Smooth muscle cell (in vitro differentiated cells): ENCODE data around the gene ARHGAP11B. TPM values are rescaled to one million over a fixed set of nuclear protein-coding genes. Genes with fewer than 3 reads are reported as not detected.
"Not testable (repeated sequence)": the region's sequence is repeated elsewhere in the genome, so short reads cannot be mapped to it uniquely, and the experiment has no call there.

Experiments used
- DNase-seq: peaks from one replicate; lab custom pipeline; 2025; ENCODE audit not compliant: unreplicated experiment; lab: John Stamatoyannopoulos, UW
- H2AFZ ChIP-seq: fragments of 200-600 bp; sonication (generic); 2 replicates; pipeline ENCODE4 v1.6.0; 2016; ENCODE audit warnings: antibody characterized with exemption, low read depth, mild to moderate bottlenecking
- H3F3A ChIP-seq: fragments of 200-600 bp; sonication (generic); 2 replicates; pipeline ENCODE4 v1.6.0; 2017; ENCODE audit warnings: antibody characterized with exemption, low read depth
- H3K27ac ChIP-seq: fragments of 200-600 bp; sonication (generic); 2 replicates; pipeline ENCODE4 v1.5.1; 2016; ENCODE audit warnings: low read depth, mild to moderate bottlenecking
- H3K27me3 ChIP-seq: fragments of 200-600 bp; sonication (generic); 2 replicates; pipeline ENCODE4 v1.6.1; 2016; ENCODE audit warnings: low read depth, mild to moderate bottlenecking
- H3K36me3 ChIP-seq: fragments of 200-600 bp; sonication (generic); 2 replicates; pipeline ENCODE4 v1.5.1; 2016; ENCODE audit warnings: low read depth
- H3K4me1 ChIP-seq: fragments of 200-600 bp; sonication (generic); 2 replicates; pipeline ENCODE4 v1.5.1; 2016; ENCODE audit warnings: low read depth
- H3K4me2 ChIP-seq: fragments of 200-600 bp; sonication (generic); 2 replicates; pipeline ENCODE4 v1.6.0; 2016; ENCODE audit warnings: mild to moderate bottlenecking
- H3K4me3 ChIP-seq: fragments of 200-600 bp; sonication (generic); 2 replicates; pipeline ENCODE4 v1.5.1; 2016; ENCODE audit warnings: mild to moderate bottlenecking
- H3K79me2 ChIP-seq: fragments of 200-600 bp; sonication (generic); 2 replicates; pipeline ENCODE4 v1.6.0; 2016; ENCODE audit warnings: low read depth, mild to moderate bottlenecking
- H3K9ac ChIP-seq: fragments of 200-600 bp; sonication (generic); 2 replicates; pipeline ENCODE4 v1.6.0; 2016; ENCODE audit warnings: low read depth
- H3K9me3 ChIP-seq: fragments of 200-600 bp; sonication (generic); replicated peaks from 2 replicates; pipeline ENCODE4 v1.5.1; 2016; ENCODE audit warnings: low read depth
- H4K20me1 ChIP-seq: fragments of 200-600 bp; sonication (generic); 2 replicates; pipeline ENCODE4 v1.6.0; 2016; ENCODE audit warnings: low read depth
- WGBS: methylation state at CpG from one replicate; pipeline ENCODE4 v1.1.7; 2016; ENCODE audit warnings: low lambda C conversion rate; 5-methylcytosine and 5-hydroxymethylcytosine counted together
- polyA plus RNA-seq: library from polyadenylated mRNA; unstranded; fragments of >200 nt; fragmentation: Nextera tagmentation; extraction: Ambion mirVana; gene quantifications from 2 replicates; pipeline ENCODE4 v1.2.1, GENCODE V29; 2016
- small RNA-seq: library from RNA; depleted of rRNA; stranded (forward); fragments of <200 nt; gene quantifications from one replicate; pipeline ENCODE3, GENCODE V24; 2014
- total RNA-seq: library from RNA; depleted of rRNA; stranded (reverse); fragments of >200 nt; gene quantifications from 2 replicates; pipeline ENCODE4 v1.2.3, GENCODE V29; 2014
- TF ChIP-seq, protein P1 (sequence below): fragments of 200-600 bp; sonication (generic); IDR thresholded peaks from 2 replicates; pipeline ENCODE4 v1.5.1; 2017; ENCODE audit warnings: borderline replicate concordance, mild to moderate bottlenecking, antibody characterized with exemption; ENCODE audit not compliant: insufficient read depth, poor library complexity, severe bottlenecking

Gene ARHGAP11B

DNA sequence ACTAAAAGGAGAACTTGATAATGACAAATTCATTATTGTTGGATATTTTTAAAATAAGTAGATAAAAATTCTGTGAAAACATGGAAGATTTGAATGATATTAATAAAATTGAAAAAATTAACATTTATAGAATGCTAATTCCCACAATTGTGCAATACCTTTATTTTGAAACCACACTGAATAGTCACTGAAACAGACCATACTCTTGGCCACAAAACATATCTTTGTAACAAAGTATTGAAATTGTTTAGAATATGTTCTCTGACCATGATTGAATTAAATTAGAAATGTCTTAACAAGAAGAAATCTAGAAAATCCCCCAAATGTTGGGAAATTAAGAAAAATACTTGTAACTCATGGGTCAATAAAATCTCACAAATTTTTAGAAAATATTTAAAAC, 49.2 kb downstream of the ARHGAP11B start:
- Histone ChIP-seq H3K4me2 (no peak overlapping the region), H3K4me3 (no peak overlapping the region), H3K9me3 (no peaks in the 10 kb centered on the region), H3K79me2 (no peaks in the 10 kb centered on the region), H4K20me1 (no peaks in the 10 kb centered on the region), H3K36me3 (no peaks in the 10 kb centered on the region), H2AFZ (no peak overlapping the region), H3K27me3 (no peaks in the 10 kb centered on the region), H3F3A (no peaks in the 10 kb centered on the region), H3K9ac (no peak overlapping the region), H3K27ac (no peak overlapping the region), H3K4me1 (no peaks in the 10 kb centered on the region)
- TF ChIP-seq, protein P1, sequence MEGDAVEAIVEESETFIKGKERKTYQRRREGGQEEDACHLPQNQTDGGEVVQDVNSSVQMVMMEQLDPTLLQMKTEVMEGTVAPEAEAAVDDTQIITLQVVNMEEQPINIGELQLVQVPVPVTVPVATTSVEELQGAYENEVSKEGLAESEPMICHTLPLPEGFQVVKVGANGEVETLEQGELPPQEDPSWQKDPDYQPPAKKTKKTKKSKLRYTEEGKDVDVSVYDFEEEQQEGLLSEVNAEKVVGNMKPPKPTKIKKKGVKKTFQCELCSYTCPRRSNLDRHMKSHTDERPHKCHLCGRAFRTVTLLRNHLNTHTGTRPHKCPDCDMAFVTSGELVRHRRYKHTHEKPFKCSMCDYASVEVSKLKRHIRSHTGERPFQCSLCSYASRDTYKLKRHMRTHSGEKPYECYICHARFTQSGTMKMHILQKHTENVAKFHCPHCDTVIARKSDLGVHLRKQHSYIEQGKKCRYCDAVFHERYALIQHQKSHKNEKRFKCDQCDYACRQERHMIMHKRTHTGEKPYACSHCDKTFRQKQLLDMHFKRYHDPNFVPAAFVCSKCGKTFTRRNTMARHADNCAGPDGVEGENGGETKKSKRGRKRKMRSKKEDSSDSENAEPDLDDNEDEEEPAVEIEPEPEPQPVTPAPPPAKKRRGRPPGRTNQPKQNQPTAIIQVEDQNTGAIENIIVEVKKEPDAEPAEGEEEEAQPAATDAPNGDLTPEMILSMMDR, result no peak
- no peak for DNase-seq

DNA sequence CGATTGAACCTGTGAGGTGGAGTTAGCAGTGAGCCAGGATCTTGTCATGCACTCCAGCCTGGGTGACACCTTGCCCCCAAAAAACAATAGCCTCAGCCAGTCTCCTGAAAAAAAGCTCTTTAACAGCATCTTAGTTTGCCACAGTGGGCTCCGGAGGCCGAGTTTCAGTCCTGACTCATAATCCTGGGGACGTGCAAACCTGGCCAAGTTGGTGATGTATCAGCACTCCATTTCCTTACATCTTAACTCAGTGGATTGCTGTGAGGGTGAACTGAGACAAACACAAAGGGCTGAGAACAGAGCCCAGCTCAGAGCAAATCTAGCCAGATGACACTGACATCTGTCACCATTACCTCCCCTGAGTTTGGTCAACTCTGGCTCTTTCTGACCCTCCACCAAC, 50.0 kb downstream of the ARHGAP11B start:
- H3K4me3 ChIP-seq, H3K36me3 ChIP-seq, DNase-seq, H2AFZ ChIP-seq, H3K4me1 ChIP-seq, H3K27me3 ChIP-seq, H3K9ac ChIP-seq, H3F3A ChIP-seq, H3K79me2 ChIP-seq, H3K27ac ChIP-seq, H4K20me1 ChIP-seq, H3K9me3 ChIP-seq, H3K4me2 ChIP-seq: not testable (repeated sequence)
- 99% methylated on average over 4 of the region's 4 CpGs for WGBS

DNA sequence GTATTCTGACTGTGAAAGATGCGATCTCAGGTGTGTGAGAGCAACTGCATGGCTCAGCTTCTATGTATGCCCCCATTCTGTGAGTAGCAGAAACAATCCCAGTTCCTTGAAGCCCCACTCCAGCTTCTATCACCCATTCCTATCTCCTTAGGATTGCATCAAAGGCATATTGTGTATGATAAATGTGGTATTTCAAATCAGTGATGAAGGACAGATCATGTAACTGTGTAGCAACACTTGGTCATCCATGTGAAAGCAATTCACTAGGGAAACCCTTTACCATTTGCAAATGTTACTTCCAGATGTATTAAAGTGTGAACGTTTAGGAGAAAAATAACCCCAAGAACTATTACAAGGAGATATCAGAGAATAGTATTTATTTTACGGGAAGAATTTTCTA, 55.1 kb downstream of the ARHGAP11B start:
- H3K4me1 ChIP-seq, H3K9ac ChIP-seq, H4K20me1 ChIP-seq, H3K36me3 ChIP-seq, H3F3A ChIP-seq, DNase-seq, H3K4me2 ChIP-seq, H3K4me3 ChIP-seq, H2AFZ ChIP-seq, H3K79me2 ChIP-seq, H3K9me3 ChIP-seq, H3K27me3 ChIP-seq, H3K27ac ChIP-seq: not testable (repeated sequence)
- WGBS, result 95% methylated on average over 2 of the region's 3 CpGs

DNA sequence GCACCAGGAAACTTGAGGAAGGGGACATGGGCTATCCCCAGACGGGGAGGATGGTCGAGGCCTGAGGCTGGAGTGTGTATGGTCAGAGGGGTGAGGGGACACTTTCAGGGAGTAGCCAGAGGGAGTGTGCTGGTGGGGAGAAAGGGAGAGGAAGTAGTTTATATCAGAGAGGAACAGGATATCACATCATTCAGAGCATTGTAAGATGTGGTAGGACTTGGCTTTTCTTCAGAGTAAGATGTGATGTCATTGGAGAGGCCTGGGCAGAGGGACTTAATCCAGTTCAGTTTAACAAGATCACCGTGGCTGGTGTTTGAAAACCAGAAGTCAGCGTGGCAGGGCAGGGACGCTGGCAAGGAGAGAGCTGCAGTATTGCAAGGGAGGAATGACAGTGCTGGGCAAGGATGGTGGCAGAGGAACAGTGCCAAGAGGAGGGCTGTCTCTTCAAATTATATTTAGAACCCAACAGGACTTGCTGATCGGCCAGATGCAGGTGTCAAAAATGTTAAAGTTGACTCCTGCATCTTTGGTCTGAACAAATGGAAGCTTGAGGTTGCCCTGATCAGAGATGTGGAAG, 59.9 kb downstream of the ARHGAP11B start:
- 58% methylated on average over 6 of the region's 6 CpGs for WGBS
- not testable (repeated sequence) for H3K4me2 ChIP-seq, DNase-seq

DNA sequence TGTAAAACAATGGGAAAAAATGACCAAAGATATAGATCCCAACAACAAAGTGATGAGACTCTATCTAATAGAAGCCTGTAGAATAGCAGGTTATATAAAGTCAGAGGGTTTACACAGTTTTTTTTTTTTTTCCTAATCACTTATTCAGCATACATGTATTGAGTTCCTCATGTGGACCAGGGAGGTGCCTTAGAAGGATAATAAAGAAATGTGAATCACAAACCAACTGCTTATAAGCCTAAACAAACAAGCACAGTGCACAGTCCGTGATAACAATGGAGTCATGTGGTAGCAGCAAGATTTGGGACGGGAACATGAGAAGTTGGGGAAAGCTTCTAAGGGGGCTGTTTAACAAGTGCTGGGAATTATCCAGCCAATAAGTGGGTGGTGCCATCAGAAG, 60.7 kb downstream of the ARHGAP11B start:
- not testable (repeated sequence) for H3K9me3 ChIP-seq, H3K4me3 ChIP-seq, H3K27ac ChIP-seq, H3K4me2 ChIP-seq, H4K20me1 ChIP-seq, H3K9ac ChIP-seq, H3F3A ChIP-seq, H3K27me3 ChIP-seq, H2AFZ ChIP-seq, H3K36me3 ChIP-seq, H3K79me2 ChIP-seq, H3K4me1 ChIP-seq, DNase-seq
- WGBS, result 69% methylated on average over 2 of the region's 2 CpGs

More for the DNA sequence above, 59.9 kb downstream of the ARHGAP11B start:
- H2AFZ ChIP-seq, H4K20me1 ChIP-seq, H3K9me3 ChIP-seq, H3K27ac ChIP-seq, H3K4me3 ChIP-seq, H3K9ac ChIP-seq, H3K79me2 ChIP-seq, H3K36me3 ChIP-seq, H3K4me1 ChIP-seq, H3F3A ChIP-seq, H3K27me3 ChIP-seq: not testable (repeated sequence)

Small RNAs within 50 kb of the gene (small RNA-seq; reads per million reads assigned to genes)
- gene RF00019 (not detected), gene RF00096 (not detected), gene RN7SL628P (not detected)

Other genes starting within 250 kb of the ARHGAP11B start
- 0.31 TPM in 1 of 2 replicates, not detected in the other for gene CHRFAM7A, start 232.6 kb upstream of the ARHGAP11B start, total RNA-seq
- not detected in 2 replicates for gene CHRFAM7A, start 232.6 kb upstream of the ARHGAP11B start, polyA plus RNA-seq
- gene GOLGA8R, start 211.9 kb upstream of the ARHGAP11B start, total RNA-seq, result 0.49 and 0.85 TPM in 2 replicates
- gene GOLGA8R, start 211.9 kb upstream of the ARHGAP11B start, polyA plus RNA-seq, result 0.18 TPM in 1 of 2 replicates, not detected in the other
- not detected in 2 replicates for gene GOLGA8Q, start 74.1 kb upstream of the ARHGAP11B start, total RNA-seq
- gene GOLGA8Q, start 74.1 kb upstream of the ARHGAP11B start, polyA plus RNA-seq, result not detected in 2 replicates
- gene GOLGA8H, start 22.1 kb upstream of the ARHGAP11B start, total RNA-seq, result 0.27 TPM in 1 of 2 replicates, not detected in the other
- gene GOLGA8H, start 22.1 kb upstream of the ARHGAP11B start, polyA plus RNA-seq, result not detected in 2 replicates